HCT116 (cell line): Measurements from ENCODE around the gene TRAT1. TPM values are rescaled to one million over a fixed set of nuclear protein-coding genes. Genes with fewer than 3 reads are reported as not detected.

Experiments
- ATAC-seq: fragments of 200-7000 bp; cut with Tn5 transposase; 2 replicates; pipeline ENCODE4 v1.9.1; 2020; ENCODE audit warnings: mild to moderate bottlenecking, moderate library complexity
- BruUV-seq: library from RNA; stranded (reverse); fragments of 400-500 nt; replicated peaks from 2 replicates; lab custom pipeline; 2021; lab: Mats Ljungman, UMichigan
- CTCF ChIA-PET: fragments of 300-600 bp; sonication (Branson Sonifier 250); formaldehyde crosslinking; loops from one replicate; lab custom pipeline; 2021; ENCODE audit warnings: antibody characterized with exemption; lab: Charles Lee
- POLR2A ChIA-PET: fragments of 300-600, 350-600 bp; sonication (Branson Sonifier 250); formaldehyde crosslinking; loops from one replicate; lab custom pipeline; 2021; ENCODE audit warnings: antibody characterized with exemption; lab: Charles Lee
- RAD21 ChIA-PET, 2 experiments: fragments of 300-600 bp; sonication (Branson Sonifier 250); formaldehyde crosslinking; loops; one replicate each; lab custom pipeline; 2023; ENCODE audit warnings: low total read pairs in 2 of 2; ENCODE audit not compliant: uncharacterized antibody in 2 of 2, unreplicated experiment in 2 of 2, low non-redundant PET in 1 of 2; lab: Charles Lee
- DNase-seq: peaks from one replicate; pipeline ENCODE4 v3.0.0-alpha.2; 2010; ENCODE audit warnings: low read depth, low spot score
- H2AFZ ChIP-seq: fragments of 200-600 bp; shearing (Covaris generic), sonication (generic); 2 replicates; pipeline ENCODE4 v1.6.1; 2017; ENCODE audit warnings: low read depth, mixed run types, mixed read lengths, antibody characterized with exemption, low read length; ENCODE audit not compliant: poor library complexity, severe bottlenecking
- H3K27ac ChIP-seq: 2 replicates; pipeline ENCODE4 v1.5.1; 2012; ENCODE audit warnings: low read depth, low read length
- H3K27me3 ChIP-seq: fragments of 200-600 bp; sonication (generic); 2 replicates; pipeline ENCODE4 v1.6.1; 2016; ENCODE audit warnings: mixed run types, low read length, mixed read lengths; ENCODE audit not compliant: insufficient read depth
- H3K36me3 ChIP-seq, 2 experiments: fragments of 200-500 bp in 1 of 2; fragments of 200-600 bp in 1 of 2; sonication (Bioruptor generic) in 1 of 2; sonication (generic) in 1 of 2; 2 replicates each; pipeline versions ENCODE4 v1.5.1 to v1.6.1; 2014 to 2016; ENCODE audit warnings: low read length in 2 of 2, inconsistent platforms in 1 of 2, mixed read lengths in 1 of 2, mixed run types in 1 of 2; ENCODE audit not compliant: insufficient read depth in 2 of 2, control insufficient read depth in 1 of 2
- H3K4me1 ChIP-seq, 2 experiments: fragments of 200-600 bp in 1 of 2; sonication (generic) in 1 of 2; 2 replicates each; pipeline versions ENCODE4 v1.5.1 to v1.6.1; 2012 to 2017; ENCODE audit warnings: low read length in 2 of 2, inconsistent platforms in 1 of 2, mild to moderate bottlenecking in 1 of 2, mixed read lengths in 1 of 2, mixed run types in 1 of 2, moderate library complexity in 1 of 2; ENCODE audit not compliant: insufficient read depth in 2 of 2, control insufficient read depth in 1 of 2
- H3K4me2 ChIP-seq: fragments of 200-600 bp; sonication (generic); 2 replicates; pipeline ENCODE4 v1.6.1; 2017; ENCODE audit warnings: mixed run types, low read length, mixed read lengths
- H3K4me3 ChIP-seq, 2 experiments: fragments of 200-600 bp in 1 of 2; sonication (generic) in 1 of 2; replicated peaks in 1 of 2; 2 replicates each; pipeline ENCODE4 v1.5.1; 2011 to 2016; ENCODE audit warnings: low read length in 2 of 2, control low read depth in 1 of 2, low read depth in 1 of 2, mild to moderate bottlenecking in 1 of 2, mixed read lengths in 1 of 2, mixed run types in 1 of 2
- H3K79me2 ChIP-seq: fragments of 200-600 bp; sonication (generic); 2 replicates; pipeline ENCODE4 v1.6.1; 2017; ENCODE audit warnings: mild to moderate bottlenecking, mixed run types, low read length, moderate library complexity, mixed read lengths; ENCODE audit not compliant: insufficient read depth
- H3K9ac ChIP-seq: fragments of 200-600 bp; sonication (generic); 2 replicates; pipeline ENCODE4 v1.6.1; 2016; ENCODE audit warnings: low read length, mixed read lengths
- H3K9me2 ChIP-seq: fragments of 200-600 bp; sonication (generic), shearing (Covaris generic); 2 replicates; pipeline ENCODE4 v1.6.1; 2017; ENCODE audit warnings: mixed run types, mild to moderate bottlenecking, moderate library complexity; ENCODE audit not compliant: insufficient read depth
- H3K9me3 ChIP-seq, 2 experiments: fragments of 200-500 bp in 1 of 2; fragments of 200-600 bp in 1 of 2; sonication (Bioruptor generic) in 1 of 2; sonication (generic) in 1 of 2; 2 replicates each; pipeline ENCODE4 v1.6.1; 2014 to 2017; ENCODE audit warnings: low read length in 2 of 2, mixed read lengths in 2 of 2, inconsistent platforms in 1 of 2, low read depth in 1 of 2, mild to moderate bottlenecking in 1 of 2, mixed run types in 1 of 2, moderate library complexity in 1 of 2; ENCODE audit not compliant: control insufficient read depth in 1 of 2, insufficient read depth in 1 of 2
- H4K20me1 ChIP-seq: fragments of 200-600 bp; sonication (generic), shearing (Covaris generic); 2 replicates; pipeline ENCODE4 v1.6.1; 2017; ENCODE audit warnings: mixed run types, mild to moderate bottlenecking, moderate library complexity; ENCODE audit not compliant: insufficient read depth
- CEBPB ChIP-seq: IDR thresholded peaks from 2 replicates; pipeline ENCODE4 v1.6.1; 2012; ENCODE audit warnings: low read depth
- CTCF ChIP-seq, 3 experiments: fragments of 200-600 bp in 1 of 3; sonication (generic) in 1 of 3; IDR thresholded peaks in 2 of 3; conservative IDR thresholded peaks in 1 of 3; 2 replicates each; pipeline ENCODE4 v1.5.1; 2012 to 2017; ENCODE audit warnings: low read depth in 2 of 3, low read length in 2 of 3, antibody characterized with exemption in 1 of 3, borderline replicate concordance in 1 of 3, control low read depth in 1 of 3, mild to moderate bottlenecking in 1 of 3, mixed read lengths in 1 of 3, mixed run types in 1 of 3, moderate library complexity in 1 of 3; ENCODE audit not compliant: insufficient read depth in 1 of 3
- EZH2phosphoT487 ChIP-seq: fragments of 200-600 bp; IDR thresholded peaks from 2 replicates; pipeline ENCODE4 v1.6.1; 2018; ENCODE audit warnings: antibody characterized with exemption, borderline replicate concordance
- JUND ChIP-seq: IDR thresholded peaks from 2 replicates; pipeline ENCODE4 v1.6.1; 2012
- REST ChIP-seq: IDR thresholded peaks from 2 replicates; pipeline ENCODE4 v1.6.1; 2012; ENCODE audit warnings: low read depth
- SIN3A ChIP-seq: IDR thresholded peaks from 2 replicates; pipeline ENCODE4 v1.6.1; 2012; ENCODE audit warnings: low read depth
- YY1 ChIP-seq: IDR thresholded peaks from 2 replicates; pipeline ENCODE4 v1.6.1; 2011; ENCODE audit warnings: low read length, low read depth, moderate library complexity, mild to moderate bottlenecking; ENCODE audit not compliant: insufficient replicate concordance; ENCODE audit errors: extremely low read depth
- ZNF274 ChIP-seq: fragments of 200-500 bp; sonication (Bioruptor generic); IDR thresholded peaks from 2 replicates; pipeline ENCODE4 v1.6.1; 2014; ENCODE audit warnings: mild to moderate bottlenecking, low read depth, low read length, inconsistent platforms
- intact Hi-C: fragments of 100-400 bp; cut with micrococcal nuclease; formaldehyde crosslinking; loops from 2 replicates; pipeline ENCODE4 v1.10.0; 2022
- total RNA-seq: library from RNA; stranded (reverse); gene quantifications from one replicate; pipeline ENCODE4 v1.2.1, GENCODE V29; 2021; ENCODE audit not compliant: unreplicated experiment

Gene TRAT1
- total RNA-seq, 1 experiment from 2014 or later, result not detected

- Histone ChIP-seq H3K27ac (no peak overlapping the region), H3K9me3 (no peaks in the 10 kb centered on the region), H3K36me3 (no peaks in the 10 kb centered on the region), H3K4me3 (no peak overlapping the region), H3K79me2 (no peaks in the 10 kb centered on the region), H3K4me1 (no peaks in the 10 kb centered on the region), H3K9me2 (no peaks in the 10 kb centered on the region; the same call in 1 of the 2 replicates), H2AFZ (no peak overlapping the region), H4K20me1 (no peaks in the 10 kb centered on the region), H3K4me2 (no peak overlapping the region), H3K27me3 (no peaks in the 10 kb centered on the region)
- POLR2A ChIA-PET, result no interaction called here
- no TSS peak for BruUV-seq
- intact Hi-C loops, result no loop called here
- TF ChIP-seq YY1 (no peak), CEBPB (no peak), REST (no peak)
- TF ChIP-seq, all 23 proteins: peak for 0
- CTCF ChIA-PET, result no interaction called here
- ATAC-seq (no peak), DNase-seq (no peak)
- RAD21 ChIA-PET, result no interaction called here
- H3K9ac ChIP-seq, result no peak overlapping the region
Observed at GRCh38 chr3:108775649-108776048, 46.9 kb upstream of the TRAT1 start.

GRCh38 chr3:108779496-108779895 lies 43.1 kb upstream of the TRAT1 start:
- CTCF ChIA-PET, result no interaction called here
- H3K4me3 ChIP-seq, result no peak overlapping the region
- no peak for ATAC-seq

More at GRCh38 chr3:108779496-108779895, 43.1 kb upstream of the TRAT1 start:
- Histone ChIP-seq H2AFZ (no peak overlapping the region), H3K9me3 (no peaks in the 10 kb centered on the region), H3K27ac (no peak overlapping the region), H4K20me1 (no peaks in the 10 kb centered on the region), H3K4me2 (no peak overlapping the region), H3K79me2 (no peaks in the 10 kb centered on the region), H3K4me1 (no peaks in the 10 kb centered on the region), H3K36me3 (no peaks in the 10 kb centered on the region), H3K9ac (no peak overlapping the region), H3K9me2 (no peaks in the 10 kb centered on the region; the same call in 1 of the 2 replicates), H3K27me3 (no peaks in the 10 kb centered on the region)
- RAD21 ChIA-PET, result no interaction called here
- POLR2A ChIA-PET, result no interaction called here
- TF ChIP-seq CEBPB (no peak), YY1 (no peak), CTCF (IDR thresholded peaks at IDR 0.05 in 2 of 3, conservative IDR thresholded peaks at IDR 0.05 in 1 of 3; ENCODE audit: borderline replicate concordance in 1 of 3, insufficient read depth in 1 of 3, low read depth in 2 of 3, low read length in 2 of 3) (no peak), JUND (no peak), REST (no peak), EZH2phosphoT487 (no peak), ZNF274 (no peak), SIN3A (no peak)
- DNase-seq, result no peak
- intact Hi-C loops, result no loop called here
- BruUV-seq, result no TSS peak
